A549 (cell line): ENCODE data around the gene LRRC4. TPM values are rescaled to one million over a fixed set of nuclear protein-coding genes. Genes with fewer than 3 reads are reported as not detected.

Source experiments
- ATAC-seq, 2 experiments: fragments of 200-7000 bp in 1 of 2; fragments of >200 bp in 1 of 2; cut with Nextera tagmentation in 1 of 2; cut with Tn5 transposase in 1 of 2; 3 replicates each; pipeline versions ENCODE4 v1.8.0 to v1.9.1; 2018 to 2020; ENCODE audit warnings: mild to moderate bottlenecking in 1 of 2, moderate library complexity in 1 of 2
- CTCF ChIA-PET: fragments of 300-600 bp; sonication (Branson Sonifier 250); formaldehyde crosslinking; extraction: SDS; loops from one replicate; lab custom pipeline; 2021; ENCODE audit warnings: antibody characterized with exemption, inconsistent platforms; lab: Yijun Ruan, JAX
- POLR2A ChIA-PET: fragments of 350-600 bp; formaldehyde crosslinking; extraction: SDS; loops from one replicate; lab custom pipeline; 2021; ENCODE audit warnings: antibody characterized with exemption, inconsistent platforms; lab: Yijun Ruan, JAX
- DNase-seq, 2 experiments: peaks; one replicate each; pipeline versions ENCODE4 v3.0.0 to v3.0.0-alpha.2; 2011 to 2016; ENCODE audit warnings: low read depth in 1 of 2, low spot score in 1 of 2
- FAIRE-seq: peaks from 2 replicates; lab custom pipeline; 2011; peaks lifted over from hg19 to GRCh38; lab: Jason Lieb, UNC
- H3K27ac ChIP-seq, 2 experiments: fragments of >200 bp; sonication (Bioruptor Twin); formaldehyde crosslinking; 3 replicates each; pipeline ENCODE4 v1.5.1; 2016 to 2017
- H3K4me1 ChIP-seq: fragments of >200 bp; sonication (Bioruptor Twin); formaldehyde crosslinking; 3 replicates; pipeline ENCODE4 v1.6.1; 2016
- H3K4me2 ChIP-seq: fragments of >200 bp; sonication (Bioruptor Twin); formaldehyde crosslinking; 3 replicates; pipeline ENCODE4 v1.6.1; 2016
- H3K4me3 ChIP-seq: fragments of >200 bp; sonication (Bioruptor Twin); formaldehyde crosslinking; 3 replicates; pipeline ENCODE4 v1.5.1; 2016
- H3K9me3 ChIP-seq: fragments of >200 bp; sonication (Bioruptor Twin); formaldehyde crosslinking; 3 replicates; pipeline ENCODE4 v1.6.1; 2016
- CEBPB ChIP-seq, 2 experiments: fragments of >200 bp in 1 of 2; sonication (Bioruptor Twin) in 1 of 2; formaldehyde crosslinking in 1 of 2; IDR thresholded peaks; 2 replicates each; pipeline ENCODE4 v1.6.1; 2012 to 2016
- E2F6 ChIP-seq: IDR thresholded peaks from 2 replicates; pipeline ENCODE4 v1.6.1; 2012; ENCODE audit warnings: low read depth, borderline replicate concordance
- EHMT2 ChIP-seq: fragments of 200-600 bp; sonication (generic); IDR thresholded peaks from 2 replicates; pipeline ENCODE4 v1.6.1; 2016; ENCODE audit warnings: antibody characterized with exemption, low read depth, mild to moderate bottlenecking, moderate library complexity
- ELK1 ChIP-seq: fragments of 150-350 bp; IDR thresholded peaks from 2 replicates; pipeline ENCODE4 v1.6.1; 2014; ENCODE audit warnings: low read depth, mild to moderate bottlenecking, low read length
- EP300 ChIP-seq, 2 experiments: fragments of >200 bp; sonication (Bioruptor Twin); formaldehyde crosslinking; IDR thresholded peaks; 2 replicates in 1 of 2; 3 replicates in 1 of 2; pipeline ENCODE4 v1.6.1; 2016 to 2017
- ESRRA ChIP-seq: fragments of 150-350 bp; IDR thresholded peaks from 2 replicates; pipeline ENCODE4 v1.6.1; 2014; ENCODE audit warnings: mild to moderate bottlenecking, low read length, borderline replicate concordance
- FOXS1 ChIP-seq: fragments of 250-450 bp; sonication (Bioruptor Pico); IDR thresholded peaks from 2 replicates; pipeline ENCODE4 v1.5.0; 2020; ENCODE audit warnings: mild to moderate bottlenecking, moderate library complexity
- HDAC2 ChIP-seq: fragments of 200-600 bp; sonication (generic); IDR thresholded peaks from 2 replicates; pipeline ENCODE4 v1.6.1; 2016
- HES2 ChIP-seq: fragments of >200 bp; sonication (Bioruptor Twin); formaldehyde crosslinking; IDR thresholded peaks from 2 replicates; pipeline ENCODE4 v1.6.1; 2016
- HOXA7 ChIP-seq: fragments of 250-450 bp; sonication (Bioruptor Pico); IDR thresholded peaks from 2 replicates; pipeline ENCODE4 v1.5.0; 2020; ENCODE audit warnings: mild to moderate bottlenecking, moderate library complexity
- JUNB ChIP-seq: fragments of >200 bp; sonication (Bioruptor Twin); formaldehyde crosslinking; IDR thresholded peaks from 2 replicates; pipeline ENCODE4 v1.6.1; 2016
- KDM5A ChIP-seq: fragments of 200-600 bp; sonication (generic); IDR thresholded peaks from 2 replicates; pipeline ENCODE4 v1.6.1; 2016; ENCODE audit warnings: antibody characterized with exemption, mild to moderate bottlenecking
- MAX ChIP-seq: IDR thresholded peaks from 2 replicates; pipeline ENCODE4 v1.6.1; 2012
- NFE2L2 ChIP-seq: fragments of 150-350 bp; conservative IDR thresholded peaks from 2 replicates; pipeline ENCODE4 v1.6.1; 2014; ENCODE audit warnings: low read length
- REST ChIP-seq: fragments of 200-600 bp; sonication (generic); IDR thresholded peaks from 2 replicates; pipeline ENCODE4 v1.6.1; 2016; ENCODE audit warnings: antibody characterized with exemption, mild to moderate bottlenecking, moderate library complexity
- SREBF2 ChIP-seq: fragments of 450-650 bp; IDR thresholded peaks from 2 replicates; pipeline ENCODE4 v1.6.1; 2014; ENCODE audit warnings: mild to moderate bottlenecking, moderate library complexity
- ZFP36 ChIP-seq: fragments of 450-650 bp; IDR thresholded peaks from 2 replicates; pipeline ENCODE4 v1.6.1; 2014; ENCODE audit warnings: borderline replicate concordance; ENCODE audit not compliant: partially characterized antibody
- ZSCAN20 ChIP-seq: fragments of 250-450 bp; sonication (Bioruptor Pico); IDR thresholded peaks from 2 replicates; pipeline ENCODE4 v1.8.0; 2022; ENCODE audit warnings: mild to moderate bottlenecking, moderate library complexity
- WGBS: methylation state at CpG from one replicate; pipeline ENCODE4 v1.1.6; 2017; ENCODE audit errors: missing lambda C conversion rate; 5-methylcytosine and 5-hydroxymethylcytosine counted together
- polyA plus RNA-seq, 4 experiments: library from polyadenylated mRNA; depleted of rRNA in 3 of 4; stranded (reverse); fragments of >200 nt; fragmentation: RNase III in 1 of 4; extraction: RNeasy Plus Mini Kit Qiagen cat#74134 plus additional on column Dnase treatment in 1 of 4; gene quantifications; 2 replicates in 3 of 4; 3 replicates in 1 of 4; pipeline ENCODE4 v1.2.3, GENCODE V29; 2011 to 2017

Gene LRRC4
- polyA plus RNA-seq, 2 of the 4 experiments (the other 2 are of a cell fraction), result not detected

GRCh38 chr7:128057909-128058308 is 26.7 kb upstream of the LRRC4 start:
- no peaks in the 10 kb centered on the region for H3K9me3 ChIP-seq
- ChIA-PET CTCF (no interaction called here), POLR2A (no interaction called here)
- TF ChIP-seq KDM5A (no peak), NFE2L2 (no peak), EHMT2 (no peak), REST (no peak), ELK1 (no peak), HOXA7 (no peak), MAX (no peak)
- H3K27ac ChIP-seq, result no peak overlapping the region
- no peak for ATAC-seq
- WGBS, result 81% methylated on average over 1 of the region's 1 CpG
- H3K4me2 ChIP-seq, result no peak overlapping the region
- no peak for DNase-seq
- no peak for FAIRE-seq
- H3K4me1 ChIP-seq, result no peaks in the 10 kb centered on the region
- no peak overlapping the region for H3K4me3 ChIP-seq

- ChIA-PET CTCF (no interaction called here), POLR2A (no interaction called here)
- Histone ChIP-seq H3K27ac (no peak overlapping the region), H3K9me3 (no peaks in the 10 kb centered on the region), H3K4me1 (no peaks in the 10 kb centered on the region), H3K4me2 (no peak overlapping the region), H3K4me3 (no peak overlapping the region)
- ATAC-seq, result no peak
- no peak for DNase-seq
- TF ChIP-seq JUNB, result no peak
- TF ChIP-seq HES2, result no peak
- no peak for TF ChIP-seq ZFP36
- TF ChIP-seq ESRRA, result no peak
- TF ChIP-seq SREBF2, result no peak
- TF ChIP-seq KDM5A, result no peak
- no peak for TF ChIP-seq HDAC2
- TF ChIP-seq EP300 (IDR thresholded peaks at IDR 0.05), result no peak
- TF ChIP-seq FOXS1 (CRISPR knock-in tag), result no peak
- TF ChIP-seq REST, result no peak
- no peak for TF ChIP-seq CEBPB (IDR thresholded peaks at IDR 0.05)
- no peak for TF ChIP-seq ZSCAN20 (CRISPR knock-in tag)
- no peak for TF ChIP-seq E2F6
- FAIRE-seq, result no peak
- WGBS, result 90% methylated on average over 8 of the region's 8 CpGs
Observed at GRCh38 chr7:128056901-128057300, 25.7 kb upstream of the LRRC4 start.
